IMR-90 (cell line): Measurements from ENCODE around the gene DNAJB9. TPM values are rescaled to one million over a fixed set of nuclear protein-coding genes. Genes with fewer than 3 reads are reported as not detected.

ENCODE experiments used
- ATAC-seq: fragments of 200-7000 bp; cut with Tn5 transposase; 2 replicates; pipeline ENCODE4 v1.9.1; 2020; ENCODE audit warnings: low read depth, mild to moderate bottlenecking, moderate library complexity
- BruUV-seq: library from RNA; stranded (reverse); fragments of 400-500 nt; replicated peaks from 2 replicates; lab custom pipeline; 2021; lab: Mats Ljungman, UMichigan
- CTCF ChIA-PET: fragments of 300-600 bp; formaldehyde crosslinking; extraction: SDS; loops from one replicate; lab custom pipeline; 2021; ENCODE audit warnings: antibody characterized with exemption; lab: Yijun Ruan, JAX
- POLR2A ChIA-PET: fragments of 300-600 bp; sonication (Branson Sonifier 250); formaldehyde crosslinking; loops from one replicate; lab custom pipeline; 2022; ENCODE audit warnings: antibody characterized with exemption; ENCODE audit not compliant: unreplicated experiment; lab: Charles Lee
- DNase-seq: peaks from one replicate; pipeline ENCODE4 v3.0.0; 2013
- H2AFZ ChIP-seq: replicated peaks from 2 replicates; pipeline ENCODE3; 2013; ENCODE audit warnings: low read length, mild to moderate bottlenecking; ENCODE audit not compliant: poor library complexity
- H2AK5ac ChIP-seq: 2 replicates; pipeline ENCODE4 v1.6.1; 2013; ENCODE audit warnings: low read depth, low read length, inconsistent platforms
- H2AK9ac ChIP-seq: replicated peaks from 2 replicates; pipeline ENCODE3; 2013; ENCODE audit warnings: mild to moderate bottlenecking, low read depth, low read length, moderate library complexity; ENCODE audit not compliant: poor library complexity
- H2BK120ac ChIP-seq: 2 replicates; pipeline ENCODE4 v1.6.1; 2013; ENCODE audit warnings: low read depth, low read length, inconsistent platforms
- H2BK15ac ChIP-seq: 3 replicates; pipeline ENCODE4 v1.6.1; 2013; ENCODE audit warnings: low read depth, low read length, inconsistent platforms
- H2BK20ac ChIP-seq: 2 replicates; pipeline ENCODE4 v1.6.1; 2013; ENCODE audit warnings: low read depth, mild to moderate bottlenecking, inconsistent platforms, low read length, moderate library complexity
- H2BK5ac ChIP-seq: 2 replicates; pipeline ENCODE4 v1.6.1; 2013; ENCODE audit warnings: mild to moderate bottlenecking, low read depth, low read length, inconsistent platforms; ENCODE audit not compliant: poor library complexity, severe bottlenecking
- H3K14ac ChIP-seq: replicated peaks from 2 replicates; pipeline ENCODE4 v1.6.1; 2013; ENCODE audit warnings: low read depth, low read length, inconsistent platforms
- H3K18ac ChIP-seq: 2 replicates; pipeline ENCODE4 v1.6.1; 2013; ENCODE audit warnings: low read depth, low read length, control low read depth
- H3K23ac ChIP-seq: 2 replicates; pipeline ENCODE4 v1.6.1; 2013; ENCODE audit warnings: low read depth, low read length, inconsistent platforms
- H3K27ac ChIP-seq: 2 replicates; pipeline ENCODE4 v1.5.1; 2013; ENCODE audit warnings: mild to moderate bottlenecking, control low read depth, low read length; ENCODE audit not compliant: insufficient read depth
- H3K27me3 ChIP-seq: 2 replicates; pipeline ENCODE4 v1.6.1; 2013; ENCODE audit warnings: low read length; ENCODE audit not compliant: control insufficient read depth, insufficient read depth
- H3K36me3 ChIP-seq: 2 replicates; pipeline ENCODE4 v1.6.1; 2013; ENCODE audit warnings: low read length, mixed read lengths; ENCODE audit not compliant: control insufficient read depth, insufficient read depth
- H3K4ac ChIP-seq: 2 replicates; pipeline ENCODE4 v1.6.1; 2013; ENCODE audit warnings: low read depth, low read length, inconsistent platforms
- H3K4me1 ChIP-seq: 2 replicates; pipeline ENCODE4 v1.6.1; 2013; ENCODE audit warnings: low read length, mixed read lengths; ENCODE audit not compliant: control insufficient read depth, insufficient read depth
- H3K4me2 ChIP-seq: 2 replicates; pipeline ENCODE4 v1.6.1; 2013; ENCODE audit warnings: low read depth, mild to moderate bottlenecking, control low read depth, low read length, moderate library complexity
- H3K4me3 ChIP-seq: 2 replicates; pipeline ENCODE4 v1.5.1; 2013; ENCODE audit warnings: low read depth, mild to moderate bottlenecking, control low read depth, low read length, moderate library complexity; ENCODE audit not compliant: insufficient read depth
- H3K56ac ChIP-seq: 2 replicates; pipeline ENCODE4 v1.6.1; 2013; ENCODE audit warnings: low read length, inconsistent platforms; ENCODE audit not compliant: insufficient read depth; ENCODE audit errors: extremely low read depth
- H3K79me1 ChIP-seq, 2 experiments: 2 replicates each; pipeline ENCODE4 v1.6.1; 2013; ENCODE audit warnings: low read length in 2 of 2, inconsistent platforms in 1 of 2, low read depth in 1 of 2
- H3K9ac ChIP-seq: 2 replicates; pipeline ENCODE4 v1.6.1; 2013; ENCODE audit warnings: low read depth, low read length, control low read depth
- H3K9me1 ChIP-seq: 2 replicates; pipeline ENCODE4 v1.6.1; 2013; ENCODE audit warnings: low read length, inconsistent platforms; ENCODE audit not compliant: insufficient read depth
- H3K9me3 ChIP-seq: 2 replicates; pipeline ENCODE4 v1.6.1; 2013; ENCODE audit warnings: low read length; ENCODE audit not compliant: control insufficient read depth, insufficient read depth
- H4K20me1 ChIP-seq: 2 replicates; pipeline ENCODE4 v1.6.1; 2013; ENCODE audit warnings: low read length, inconsistent platforms; ENCODE audit not compliant: insufficient read depth
- H4K5ac ChIP-seq: 2 replicates; pipeline ENCODE4 v1.6.1; 2013; ENCODE audit warnings: mild to moderate bottlenecking, low read depth, low read length, control low read depth
- H4K8ac ChIP-seq, 2 experiments: 2 replicates each; pipeline ENCODE4 v1.6.1; 2013; ENCODE audit warnings: low read depth in 2 of 2, low read length in 2 of 2, control low read depth in 1 of 2, inconsistent platforms in 1 of 2
- H4K91ac ChIP-seq: 2 replicates; pipeline ENCODE4 v1.6.1; 2013; ENCODE audit warnings: low read depth, low read length, inconsistent platforms; ENCODE audit not compliant: insufficient read depth
- BHLHE40 ChIP-seq: fragments of 150-350 bp; IDR thresholded peaks from 2 replicates; pipeline ENCODE4 v1.6.1; 2016; ENCODE audit warnings: mild to moderate bottlenecking, low read depth, low read length
- CEBPB ChIP-seq: IDR thresholded peaks from 2 replicates; pipeline ENCODE4 v1.6.1; 2012; ENCODE audit warnings: low read depth, low read length, improper control_type of control experiment
- FOS ChIP-seq: fragments of 150-350 bp; IDR thresholded peaks from 2 replicates; pipeline ENCODE4 v1.6.1; 2016; ENCODE audit warnings: low read depth, low read length
- MAZ ChIP-seq: IDR thresholded peaks from 2 replicates; pipeline ENCODE4 v1.6.1; 2012; ENCODE audit warnings: low read depth, mild to moderate bottlenecking, low read length, improper control_type of control experiment, moderate library complexity, borderline replicate concordance
- MXI1 ChIP-seq: IDR thresholded peaks from 2 replicates; pipeline ENCODE4 v1.6.1; 2012; ENCODE audit warnings: low read depth, mild to moderate bottlenecking, low read length, moderate library complexity, borderline replicate concordance
- NFE2L2 ChIP-seq: fragments of 150-350 bp; IDR thresholded peaks from 2 replicates; pipeline ENCODE4 v1.6.1; 2016; ENCODE audit warnings: low read depth, mild to moderate bottlenecking, low read length
- POLR2A ChIP-seq: IDR thresholded peaks from 2 replicates; pipeline ENCODE4 v1.6.1; 2012; ENCODE audit warnings: mild to moderate bottlenecking, low read depth, low read length
- RCOR1 ChIP-seq: IDR thresholded peaks from 2 replicates; pipeline ENCODE4 v1.6.1; 2012; ENCODE audit warnings: mild to moderate bottlenecking, low read length, improper control_type of control experiment; ENCODE audit not compliant: insufficient replicate concordance
- RFX5 ChIP-seq: IDR thresholded peaks from 2 replicates; pipeline ENCODE4 v1.8.0; 2012; ENCODE audit warnings: low read depth, mild to moderate bottlenecking, low read length, moderate library complexity
- SMC3 ChIP-seq: fragments of 150-350 bp; IDR thresholded peaks from 2 replicates; pipeline ENCODE4 v1.6.1; 2016; ENCODE audit warnings: low read depth, mild to moderate bottlenecking, antibody characterized with exemption, low read length, moderate library complexity
- WGBS, 2 experiments: methylation state at CpG; one replicate each; pipeline versions ENCODE4 v1.1.5 to v1.1.7; 2013; ENCODE audit warnings: missing lambda C conversion rate in 2 of 2; ENCODE audit not compliant: insufficient read length in 1 of 2; ENCODE audit errors: extremely low coverage in 2 of 2; 5-methylcytosine and 5-hydroxymethylcytosine counted together
- dilution Hi-C: fragments of 300-500 bp; cut with HindIII; formaldehyde crosslinking; loops from one replicate; pipeline ENCODE4 v1.14.3; 2018; ENCODE audit warnings: low sequenced_read_pairs; ENCODE audit not compliant: unreplicated experiment
- in situ Hi-C: fragments of 300-500 bp; cut with MboI; formaldehyde crosslinking; loops from 3 replicates; pipeline ENCODE4 v1.14.3; 2019; ENCODE audit warnings: low sequenced_read_pairs, inconsistent platforms, mixed read lengths
- intact Hi-C: fragments of 100-400 bp; cut with micrococcal nuclease; formaldehyde crosslinking; loops from 2 replicates; pipeline ENCODE4 v1.10.0; 2022
- polyA plus RNA-seq, 3 experiments: library from polyadenylated mRNA; depleted of rRNA; stranded (reverse); fragments of >200 nt; gene quantifications; 2 replicates each; pipeline ENCODE4 v1.2.3, GENCODE V29; 2012; ENCODE audit warnings: low replicate concordance in 1 of 3
- total RNA-seq: library from RNA; depleted of rRNA; stranded (reverse); fragments of >200 nt; gene quantifications from 2 replicates; pipeline ENCODE4 v1.2.3, GENCODE V29; 2012
- TF ChIP-seq, protein P1 (sequence below): fragments of 150-350 bp; IDR thresholded peaks from 2 replicates; pipeline ENCODE4 v1.6.1; 2017; ENCODE audit warnings: mild to moderate bottlenecking, antibody characterized with exemption, low read length, low read depth

DNAJB9 gene
- total and polyA plus RNA-seq, 2 of the 4 experiments (the other 2 are of a cell fraction): 3.8 to 44.6 TPM

DNA sequence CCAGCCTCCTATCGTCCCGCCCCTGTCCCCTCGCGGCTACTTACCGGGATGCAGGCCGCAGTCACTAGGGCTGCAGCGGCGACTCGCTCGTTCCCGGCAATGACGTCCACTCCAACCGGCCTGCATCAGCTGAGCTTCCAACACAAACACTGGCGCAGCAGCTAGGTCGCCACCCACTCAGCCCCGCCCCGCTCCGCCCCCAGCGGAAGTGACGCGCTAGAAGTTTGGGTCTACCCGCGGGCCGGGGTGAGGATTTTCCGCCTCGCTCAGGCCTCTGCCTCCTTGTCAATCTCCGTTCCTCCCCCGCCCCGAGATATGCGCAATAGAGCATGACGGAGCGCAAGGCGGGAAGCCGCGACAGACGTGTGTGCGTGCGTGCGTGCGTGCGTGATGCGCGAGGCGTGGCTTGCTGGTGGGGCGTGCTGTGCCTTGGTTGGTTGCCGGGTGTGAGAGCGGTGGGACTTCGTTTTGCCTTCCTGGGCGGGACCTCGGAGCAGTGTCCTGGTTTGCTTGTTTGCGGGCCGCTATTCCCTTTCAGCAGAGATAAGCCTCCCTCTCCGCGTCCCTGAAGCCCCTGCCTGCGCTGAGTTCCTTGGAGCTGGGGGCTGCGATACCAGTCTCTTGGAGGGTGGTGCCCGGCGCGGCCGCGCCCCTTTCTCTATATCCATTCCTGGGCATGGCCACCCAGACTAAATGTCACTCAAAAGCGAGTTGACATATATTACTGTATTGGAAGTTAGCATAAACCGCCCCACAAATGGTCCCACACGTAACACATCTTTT lies 43.5 kb upstream of the DNAJB9 start, which contains the start of gene PNPLA8:
TSS of gene PNPLA8 (minus strand) at position 151 of the 783 bp plus-strand sequence. CDS start 10,644 bp downstream, outside the sequence.
- POLR2A ChIA-PET: no interaction called here
- peak within 1 kb of the TSS; percentile 67 for H3K4me3 ChIP-seq
- CTCF ChIA-PET: no interaction called here

More for the DNA sequence above, 43.5 kb upstream of the DNAJB9 start, which contains the start of gene PNPLA8:
- peak within 1 kb of the TSS; percentile 77 for H2AK9ac ChIP-seq
- peak within 1 kb of the TSS; percentile 86 for H2BK5ac ChIP-seq
- H3K4me2 ChIP-seq: peak within 1 kb of the TSS; percentile 86
- in situ Hi-C loops: loop anchor here (5.0 kb wide), 1 partner anchor 46 kb away; no protein-coding TSS in a partner anchor
- dilution Hi-C loops: no loop called here
- no TSS peak for BruUV-seq
- H3K9ac ChIP-seq: peak within 1 kb of the TSS; percentile 79
- H2BK120ac ChIP-seq: peak within 1 kb of the TSS; percentile 83
- H3K4ac ChIP-seq: peak within 1 kb of the TSS; percentile 86
- intact Hi-C loops: no loop called here
- H3K18ac ChIP-seq: peak within 1 kb of the TSS; percentile 37
- peak within 1 kb of the TSS; percentile 75 for H3K23ac ChIP-seq
- no peaks in the 10 kb centered on the region for H3K27me3 ChIP-seq
- peak within 1 kb of the TSS; percentile 28 for H4K5ac ChIP-seq
- H3K79me1 ChIP-seq: peaks cover 4 to 30% of the 10 kb centered on the region in 2 experiments; a peak in 2 of 4 replicates
- peak within 1 kb of the TSS; percentile 53 for H3K14ac ChIP-seq
- H2BK20ac ChIP-seq: no peak within 1 kb of the TSS
- H4K91ac ChIP-seq: peak within 1 kb of the TSS; percentile 70
- H3K9me3 ChIP-seq: no peaks in the 10 kb centered on the region
- no peaks in the 10 kb centered on the region for H3K9me1 ChIP-seq
- peak; percentile 30; the same call in 1 of the 2 replicates for TF ChIP-seq RFX5
- TF ChIP-seq SMC3: 0 out of 2 replicates have a peak, but pooled peaks have one; percentile 6
- peak; percentile 80; the same call in 1 of the 2 replicates for TF ChIP-seq MXI1
- no peak; the same call in 1 of the 2 replicates for TF ChIP-seq FOS
- TF ChIP-seq BHLHE40: peak; percentile 89
- TF ChIP-seq RCOR1: no peak
- TF ChIP-seq NFE2L2: peak; percentile 59; the same call in 1 of the 2 replicates
- peak; percentile 96 for TF ChIP-seq CEBPB
- TF ChIP-seq, protein P1, sequence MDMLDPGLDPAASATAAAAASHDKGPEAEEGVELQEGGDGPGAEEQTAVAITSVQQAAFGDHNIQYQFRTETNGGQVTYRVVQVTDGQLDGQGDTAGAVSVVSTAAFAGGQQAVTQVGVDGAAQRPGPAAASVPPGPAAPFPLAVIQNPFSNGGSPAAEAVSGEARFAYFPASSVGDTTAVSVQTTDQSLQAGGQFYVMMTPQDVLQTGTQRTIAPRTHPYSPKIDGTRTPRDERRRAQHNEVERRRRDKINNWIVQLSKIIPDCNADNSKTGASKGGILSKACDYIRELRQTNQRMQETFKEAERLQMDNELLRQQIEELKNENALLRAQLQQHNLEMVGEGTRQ: peak; percentile 55
- peak; percentile 92 for TF ChIP-seq POLR2A
- peak; percentile 98 for TF ChIP-seq MAZ
- H4K20me1 ChIP-seq: peaks cover 6% of the 10 kb centered on the region; the same call in 1 of the 2 replicates
- peak within 1 kb of the TSS; percentile 18; the same call in 1 of the 3 replicates for H2BK15ac ChIP-seq
- H3K27ac ChIP-seq: peak within 1 kb of the TSS; percentile 88
- H3K4me1 ChIP-seq: peaks cover 4% of the 10 kb centered on the region; the same call in 1 of the 2 replicates
- no peaks in the 10 kb centered on the region for H3K36me3 ChIP-seq
- H2AFZ ChIP-seq: peak within 1 kb of the TSS; percentile 99
- peak; percentile 99 for DNase-seq
- H3K56ac ChIP-seq: peak within 1 kb of the TSS; percentile 73
- 0% methylated on average over 8 of the region's 64 CpGs; no CpG with 5 or more reads in 1 of the 2 experiments for WGBS, 2 experiments
- H4K8ac ChIP-seq: peak within 1 kb of the TSS; percentile 75 to 85
- peak; percentile 89 for ATAC-seq
- H2AK5ac ChIP-seq: peak within 1 kb of the TSS; percentile 29; the same call in 1 of the 2 replicates
